SK-N-SH (cell line): ENCODE measurements around the gene ELMO1.

ENCODE experiments used
- CTCF ChIP-seq: fragments of 200-600 bp; sonication (generic); IDR thresholded peaks from 2 replicates; pipeline ENCODE4 v1.6.1; 2017; ENCODE audit warnings: antibody characterized with exemption, mild to moderate bottlenecking, moderate library complexity
- EP300 ChIP-seq, 2 experiments: IDR thresholded peaks; 2 replicates each; pipeline versions ENCODE4 v1.4.0 to v1.6.1; 2012; ENCODE audit warnings: borderline replicate concordance in 1 of 2, low read depth in 1 of 2, low read length in 1 of 2
- POLR2AphosphoS5 ChIP-seq: IDR thresholded peaks from 2 replicates; pipeline ENCODE4 v1.6.1; 2012; ENCODE audit warnings: low read depth, low read length
- RAD21 ChIP-seq: IDR thresholded peaks from 2 replicates; pipeline ENCODE4 v1.6.1; 2012; ENCODE audit warnings: mild to moderate bottlenecking, low read length
- REST ChIP-seq: IDR thresholded peaks from 2 replicates; pipeline ENCODE4 v1.6.1; 2012; ENCODE audit warnings: mild to moderate bottlenecking, low read depth, low read length, moderate library complexity
- SIN3A ChIP-seq: IDR thresholded peaks from 2 replicates; pipeline ENCODE4 v1.6.1; 2012; ENCODE audit warnings: low read depth, mild to moderate bottlenecking, low read length, moderate library complexity, borderline replicate concordance
- TAF1 ChIP-seq: IDR thresholded peaks from 2 replicates; pipeline ENCODE4 v1.6.1; 2012; ENCODE audit warnings: low read depth, mild to moderate bottlenecking, low read length, moderate library complexity, borderline replicate concordance
- TCF12 ChIP-seq: IDR thresholded peaks from 2 replicates; pipeline ENCODE4 v1.4.0; 2012
- TEAD4 ChIP-seq: IDR thresholded peaks from 2 replicates; pipeline ENCODE4 v1.4.0; 2012; ENCODE audit warnings: mild to moderate bottlenecking, borderline replicate concordance; ENCODE audit not compliant: insufficient read depth
- USF1 ChIP-seq: IDR thresholded peaks from 2 replicates; pipeline ENCODE4 v1.4.0; 2012; ENCODE audit warnings: low read depth, borderline replicate concordance
- USF2 ChIP-seq: fragments of 150-350 bp; IDR thresholded peaks from 2 replicates; pipeline ENCODE4 v1.6.1; 2017; ENCODE audit warnings: antibody characterized with exemption, low read length, low read depth, borderline replicate concordance
- ZBTB33 ChIP-seq: IDR thresholded peaks from 2 replicates; pipeline ENCODE4 v1.4.0; 2012; ENCODE audit warnings: low read depth, borderline replicate concordance

GRCh38 chr7:37007691-37008090 is 441.0 kb downstream of the ELMO1 start:
- TF ChIP-seq CTCF (no peak), RAD21 (no peak), REST (no peak), EP300 (IDR thresholded peaks at IDR 0.05; ENCODE audit: borderline replicate concordance in 1 of 2, low read depth in 1 of 2, low read length in 1 of 2) (no peak), TEAD4 (no peak), USF2 (no peak), TAF1 (no peak), TCF12 (no peak), SIN3A (no peak), ZBTB33 (no peak), POLR2AphosphoS5 (no peak), USF1 (no peak)
